ENCODE data around the gene EXOC4. TPM values are rescaled to one million over a fixed set of nuclear protein-coding genes. Genes with fewer than 3 reads are reported as not detected.

EXOC4 gene
- total RNA-seq, 1 experiment from 2014 or later, result 71.0 TPM

DNA sequence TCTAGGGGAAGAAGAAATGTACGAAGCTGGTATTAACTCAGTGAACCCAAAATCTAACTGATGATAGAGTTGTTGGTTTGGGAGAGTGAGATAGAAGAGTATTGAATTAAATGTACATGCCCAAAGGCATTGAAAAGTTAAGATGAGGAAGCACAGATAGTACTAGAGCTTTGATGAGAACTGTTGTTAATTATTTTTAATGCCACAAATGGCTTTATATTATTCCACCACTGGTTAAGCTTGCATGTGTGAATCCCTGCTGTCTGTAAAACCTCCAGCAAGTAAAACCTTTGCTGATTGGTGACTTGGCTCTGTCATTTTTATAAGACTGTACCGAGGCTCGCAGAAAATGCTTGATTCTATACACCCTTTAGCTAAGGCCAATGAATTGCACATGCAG, 491.6 kb downstream of the EXOC4 start:
- DNase-seq (ENCODE audit: low read depth, low spot score), result no peak
- Histone ChIP-seq H3K27me3 (ENCODE audit: control insufficient read depth, insufficient read depth, low read length) (no peaks in the 10 kb centered on the region), H3K27ac (ENCODE audit: low read length) (no peak overlapping the region), H3K9me3 (ENCODE audit: control insufficient read depth, insufficient read depth, low read depth, low read length) (no peaks in the 10 kb centered on the region), H3K4me1 (ENCODE audit: control insufficient read depth, insufficient read depth, low read length) (no peaks in the 10 kb centered on the region), H3K4me3 (ENCODE audit: low read depth in 2 of 2, low read length in 2 of 2) (no peak overlapping the region), H3K36me3 (ENCODE audit: control insufficient read depth, insufficient read depth, low read length) (no peaks in the 10 kb centered on the region)
- TF ChIP-seq SIN3A (IDR thresholded peaks at IDR 0.05; ENCODE audit: borderline replicate concordance, insufficient read depth, low read depth, low read length) (no peak), POLR2AphosphoS5 (IDR thresholded peaks at IDR 0.05; ENCODE audit: low read depth, low read length) (no peak), TCF7L2 (IDR thresholded peaks at IDR 0.05; ENCODE audit: low read depth, low read length) (no peak)
- TF ChIP-seq, protein P1, sequence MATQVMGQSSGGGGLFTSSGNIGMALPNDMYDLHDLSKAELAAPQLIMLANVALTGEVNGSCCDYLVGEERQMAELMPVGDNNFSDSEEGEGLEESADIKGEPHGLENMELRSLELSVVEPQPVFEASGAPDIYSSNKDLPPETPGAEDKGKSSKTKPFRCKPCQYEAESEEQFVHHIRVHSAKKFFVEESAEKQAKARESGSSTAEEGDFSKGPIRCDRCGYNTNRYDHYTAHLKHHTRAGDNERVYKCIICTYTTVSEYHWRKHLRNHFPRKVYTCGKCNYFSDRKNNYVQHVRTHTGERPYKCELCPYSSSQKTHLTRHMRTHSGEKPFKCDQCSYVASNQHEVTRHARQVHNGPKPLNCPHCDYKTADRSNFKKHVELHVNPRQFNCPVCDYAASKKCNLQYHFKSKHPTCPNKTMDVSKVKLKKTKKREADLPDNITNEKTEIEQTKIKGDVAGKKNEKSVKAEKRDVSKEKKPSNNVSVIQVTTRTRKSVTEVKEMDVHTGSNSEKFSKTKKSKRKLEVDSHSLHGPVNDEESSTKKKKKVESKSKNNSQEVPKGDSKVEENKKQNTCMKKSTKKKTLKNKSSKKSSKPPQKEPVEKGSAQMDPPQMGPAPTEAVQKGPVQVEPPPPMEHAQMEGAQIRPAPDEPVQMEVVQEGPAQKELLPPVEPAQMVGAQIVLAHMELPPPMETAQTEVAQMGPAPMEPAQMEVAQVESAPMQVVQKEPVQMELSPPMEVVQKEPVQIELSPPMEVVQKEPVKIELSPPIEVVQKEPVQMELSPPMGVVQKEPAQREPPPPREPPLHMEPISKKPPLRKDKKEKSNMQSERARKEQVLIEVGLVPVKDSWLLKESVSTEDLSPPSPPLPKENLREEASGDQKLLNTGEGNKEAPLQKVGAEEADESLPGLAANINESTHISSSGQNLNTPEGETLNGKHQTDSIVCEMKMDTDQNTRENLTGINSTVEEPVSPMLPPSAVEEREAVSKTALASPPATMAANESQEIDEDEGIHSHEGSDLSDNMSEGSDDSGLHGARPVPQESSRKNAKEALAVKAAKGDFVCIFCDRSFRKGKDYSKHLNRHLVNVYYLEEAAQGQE (IDR thresholded peaks at IDR 0.05; ENCODE audit: insufficient read depth in 1 of 2, low read depth in 2 of 2, low read length in 1 of 2), result no peak
- TF ChIP-seq, protein P2, sequence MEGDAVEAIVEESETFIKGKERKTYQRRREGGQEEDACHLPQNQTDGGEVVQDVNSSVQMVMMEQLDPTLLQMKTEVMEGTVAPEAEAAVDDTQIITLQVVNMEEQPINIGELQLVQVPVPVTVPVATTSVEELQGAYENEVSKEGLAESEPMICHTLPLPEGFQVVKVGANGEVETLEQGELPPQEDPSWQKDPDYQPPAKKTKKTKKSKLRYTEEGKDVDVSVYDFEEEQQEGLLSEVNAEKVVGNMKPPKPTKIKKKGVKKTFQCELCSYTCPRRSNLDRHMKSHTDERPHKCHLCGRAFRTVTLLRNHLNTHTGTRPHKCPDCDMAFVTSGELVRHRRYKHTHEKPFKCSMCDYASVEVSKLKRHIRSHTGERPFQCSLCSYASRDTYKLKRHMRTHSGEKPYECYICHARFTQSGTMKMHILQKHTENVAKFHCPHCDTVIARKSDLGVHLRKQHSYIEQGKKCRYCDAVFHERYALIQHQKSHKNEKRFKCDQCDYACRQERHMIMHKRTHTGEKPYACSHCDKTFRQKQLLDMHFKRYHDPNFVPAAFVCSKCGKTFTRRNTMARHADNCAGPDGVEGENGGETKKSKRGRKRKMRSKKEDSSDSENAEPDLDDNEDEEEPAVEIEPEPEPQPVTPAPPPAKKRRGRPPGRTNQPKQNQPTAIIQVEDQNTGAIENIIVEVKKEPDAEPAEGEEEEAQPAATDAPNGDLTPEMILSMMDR (IDR thresholded peaks at IDR 0.05), result no peak
- BruUV-seq (replicated peaks), result no TSS peak
- in situ Hi-C loops (cut with HindIII; ENCODE audit: low pct_unique_long_range_greater_than_20kb, low sequenced_read_pairs) (no loop called here), intact Hi-C loops (cut with micrococcal nuclease; ENCODE audit: unreplicated experiment) (no loop called here)
- ChIA-PET POLR2A (no interaction called here), CTCF (no interaction called here)
- no peak for ATAC-seq

DNA sequence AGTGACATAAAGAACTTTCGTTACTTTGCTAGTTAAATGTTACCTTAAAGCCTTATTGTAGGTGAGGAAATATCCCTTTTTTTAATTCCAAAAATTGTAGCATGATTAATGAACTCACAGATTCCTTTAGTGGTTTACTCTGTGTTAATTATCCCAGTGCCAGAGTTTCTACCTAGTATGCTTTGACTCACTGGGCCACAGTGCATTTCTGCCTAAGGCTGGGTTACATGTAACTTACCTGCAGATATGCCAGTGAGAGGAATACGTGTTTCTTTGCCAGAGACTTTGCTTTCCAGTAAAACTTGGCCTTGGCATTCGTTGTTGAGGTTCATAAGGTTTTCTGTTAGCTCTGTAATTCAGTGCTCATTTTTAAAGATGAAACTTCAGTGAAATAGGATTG, 493.4 kb downstream of the EXOC4 start:
- POLR2A ChIA-PET, result no interaction called here
- ATAC-seq (no peak), DNase-seq (ENCODE audit: low read depth, low spot score) (no peak)
- in situ Hi-C loops (cut with HindIII; ENCODE audit: low pct_unique_long_range_greater_than_20kb, low sequenced_read_pairs), result no loop called here
- intact Hi-C loops (cut with micrococcal nuclease; ENCODE audit: unreplicated experiment), result no loop called here
- Histone ChIP-seq H3K9me3 (ENCODE audit: control insufficient read depth, insufficient read depth, low read depth, low read length) (no peaks in the 10 kb centered on the region), H3K4me1 (ENCODE audit: control insufficient read depth, insufficient read depth, low read length) (no peaks in the 10 kb centered on the region), H3K27ac (ENCODE audit: low read length) (no peak overlapping the region), H3K36me3 (ENCODE audit: control insufficient read depth, insufficient read depth, low read length) (no peaks in the 10 kb centered on the region), H3K27me3 (ENCODE audit: control insufficient read depth, insufficient read depth, low read length) (no peaks in the 10 kb centered on the region), H3K4me3 (ENCODE audit: low read depth in 2 of 2, low read length in 2 of 2) (no peak overlapping the region)
- BruUV-seq (replicated peaks), result no TSS peak
- CTCF ChIA-PET, result no interaction called here
- TF ChIP-seq TCF7L2 (IDR thresholded peaks at IDR 0.05; ENCODE audit: low read depth, low read length) (no peak), SIN3A (IDR thresholded peaks at IDR 0.05; ENCODE audit: borderline replicate concordance, insufficient read depth, low read depth, low read length) (no peak), POLR2AphosphoS5 (IDR thresholded peaks at IDR 0.05; ENCODE audit: low read depth, low read length) (no peak)
- TF ChIP-seq, protein P1 (IDR thresholded peaks at IDR 0.05; ENCODE audit: insufficient read depth in 1 of 2, low read depth in 2 of 2, low read length in 1 of 2), result no peak
- TF ChIP-seq, protein P2 (IDR thresholded peaks at IDR 0.05), result no peak

Measured in Panc1 (cell line).